Measurements from ENCODE around the gene TMEM38B.
"Not testable (repeated sequence)": the region's sequence is repeated elsewhere in the genome, so short reads cannot be mapped to it uniquely, and the experiment has no call there.

- TF ChIP-seq CTCF, POLR2AphosphoS5, POLR2A, EP300 (IDR thresholded peaks at IDR 0.05): not testable (repeated sequence)
These were observed 89.1 kb downstream of the TMEM38B start for GRCh38 chr9:105783495-105783872.
